GM21619 (cell line): ENCODE results near the gene SGPL1.

ENCODE experiments used
- ATAC-seq: cut with Tn5 transposase; IDR thresholded peaks from one replicate; pipeline ENCODE4 v1.9.1; 2021; ENCODE audit not compliant: unreplicated experiment

The SGPL1 gene

GRCh38 chr10:70905071-70906021 is 89.6 kb downstream of the SGPL1 start:
- no peak for ATAC-seq

- ATAC-seq, result no peak
These were observed 90.5 kb downstream of the SGPL1 start for GRCh38 chr10:70906031-70906783.

- ATAC-seq, result no peak
These were observed 91.3 kb downstream of the SGPL1 start for GRCh38 chr10:70906953-70907636.

GRCh38 chr10:70907637-70908405 is 92.1 kb downstream of the SGPL1 start:
- no peak for ATAC-seq

- no peak for ATAC-seq
These were observed 92.9 kb downstream of the SGPL1 start for GRCh38 chr10:70908406-70909296.

- ATAC-seq, result no peak
These were observed 93.7 kb downstream of the SGPL1 start for GRCh38 chr10:70909326-70909935.

- ATAC-seq, result no peak
These were observed 95.0 kb downstream of the SGPL1 start for GRCh38 chr10:70910486-70911341.

GRCh38 chr10:70911386-70911785 is 95.6 kb downstream of the SGPL1 start:
- ATAC-seq, result no peak

GRCh38 chr10:70912556-70912955 is 96.8 kb downstream of the SGPL1 start:
- no peak for ATAC-seq

GRCh38 chr10:70913191-70913892 is 97.6 kb downstream of the SGPL1 start:
- no peak for ATAC-seq

GRCh38 chr10:70913893-70914240 is 98.1 kb downstream of the SGPL1 start:
- no peak for ATAC-seq

GRCh38 chr10:70914316-70914864 is 98.6 kb downstream of the SGPL1 start:
- no peak for ATAC-seq

GRCh38 chr10:70915206-70915605 is 99.5 kb downstream of the SGPL1 start:
- no peak for ATAC-seq

- ATAC-seq, result no peak
These were observed 100.1 kb downstream of the SGPL1 start for GRCh38 chr10:70915806-70916205.

- no peak for ATAC-seq
These were observed 100.5 kb downstream of the SGPL1 start for GRCh38 chr10:70916241-70916640.

- ATAC-seq, result no peak
These were observed 101.5 kb downstream of the SGPL1 start for GRCh38 chr10:70917226-70917625.

- ATAC-seq, result no peak
These were observed 101.9 kb downstream of the SGPL1 start for GRCh38 chr10:70917635-70918034.
